ENCODE data around the gene GLIPR2. TPM values are rescaled to one million over a fixed set of nuclear protein-coding genes. Genes with fewer than 3 reads are reported as not detected.

Gene GLIPR2
- total and polyA plus RNA-seq, 2 experiments from 2014 or later: 5.1 to 5.7 TPM

DNA sequence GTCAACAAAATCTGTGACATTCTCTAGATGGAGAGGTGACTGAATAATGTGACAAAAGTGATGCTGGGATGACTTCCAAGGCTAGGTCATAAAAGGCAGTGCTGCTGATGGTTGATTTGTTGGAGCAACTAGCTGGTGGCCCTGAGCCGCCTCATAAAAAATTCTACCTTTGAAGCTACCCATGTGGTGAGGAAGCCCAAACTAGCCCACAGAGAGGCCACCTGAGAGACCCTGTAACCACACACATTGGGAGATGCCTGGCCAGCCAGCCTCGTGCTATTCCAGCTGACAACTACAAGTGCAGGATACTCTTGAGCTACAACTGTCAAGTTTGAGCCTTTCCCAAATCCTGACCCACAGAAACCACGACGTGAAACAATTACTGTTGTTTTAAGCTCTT is 76.9 kb downstream of the GLIPR2 start:
- peaks cover 58% of the 10 kb centered on the region for H3K36me3 Mint-ChIP-seq (ENCODE audit: low read depth)
- H3F3A ChIP-seq (replicated peaks; ENCODE audit: low read depth): 0 out of 2 replicates have a peak, but pooled peaks cover 2% of the 10 kb centered on the region
- peaks cover 22% of the 10 kb centered on the region for H3K36me3 ChIP-seq (ENCODE audit: insufficient read depth)
- H3K9me3 Mint-ChIP-seq: no peaks in the 10 kb centered on the region
- H3K27me3 ChIP-seq (ENCODE audit: insufficient read depth): no peaks in the 10 kb centered on the region
- no peaks in the 10 kb centered on the region for H3K9me2 ChIP-seq (ENCODE audit: insufficient read depth)
- no peak overlapping the region for H3K4me3 Mint-ChIP-seq
- no peak for DNase-seq (ENCODE audit: low spot score)
- no peak overlapping the region for H2AFZ ChIP-seq
- no peak for ATAC-seq
- no peak overlapping the region for H3K27ac Mint-ChIP-seq
- H3K79me2 ChIP-seq (replicated peaks; ENCODE audit: insufficient read depth): peaks cover 50% of the 10 kb centered on the region
- TF ChIP-seq POLR2AphosphoS5 (IDR thresholded peaks at IDR 0.05; ENCODE audit: low read depth): no peak
- TF ChIP-seq JUNB (IDR thresholded peaks at IDR 0.05; ENCODE audit: unreplicated experiment): no peak
- peaks cover 6% of the 10 kb centered on the region for H3K27me3 Mint-ChIP-seq (ENCODE audit: insufficient read depth, low read depth, poor library complexity)
- no peak overlapping the region for H3K4me2 ChIP-seq
- H3K4me1 ChIP-seq (ENCODE audit: insufficient read depth): no peaks in the 10 kb centered on the region
- no peaks in the 10 kb centered on the region for H3K4me1 Mint-ChIP-seq
- H3K27ac ChIP-seq (ENCODE audit: low read depth): no peak overlapping the region
- no peak overlapping the region for H3K4me3 ChIP-seq
- peaks cover 46% of the 10 kb centered on the region for H4K20me1 ChIP-seq (replicated peaks; ENCODE audit: insufficient read depth)

Other genes starting within 250 kb of the GLIPR2 start
- not detected in 2 replicates for gene HRCT1, start 230.5 kb upstream of the GLIPR2 start, total RNA-seq (2014; rRNA removed; shearing (Covaris generic))
- not detected in 2 replicates for gene HRCT1, start 230.5 kb upstream of the GLIPR2 start, polyA plus RNA-seq (2016; fragmentation: Nextera tagmentation; extraction: Ambion mirVana)
- gene SPAAR, start 227.2 kb upstream of the GLIPR2 start, total RNA-seq (2014; rRNA removed; shearing (Covaris generic)): not detected in 2 replicates
- gene SPAAR, start 227.2 kb upstream of the GLIPR2 start, polyA plus RNA-seq (2016; fragmentation: Nextera tagmentation; extraction: Ambion mirVana): 0.17 TPM in 1 of 2 replicates, not detected in the other
- not detected in 2 replicates for gene OR2S2, start 178.6 kb upstream of the GLIPR2 start, total RNA-seq (2014; rRNA removed; shearing (Covaris generic))
- gene OR2S2, start 178.6 kb upstream of the GLIPR2 start, polyA plus RNA-seq (2016; fragmentation: Nextera tagmentation; extraction: Ambion mirVana): not detected in 2 replicates
- gene RECK, start 99.8 kb upstream of the GLIPR2 start, total RNA-seq (2014; rRNA removed; shearing (Covaris generic)): 8.1 and 8.6 TPM in 2 replicates
- gene RECK, start 99.8 kb upstream of the GLIPR2 start, polyA plus RNA-seq (2016; fragmentation: Nextera tagmentation; extraction: Ambion mirVana): 11.3 and 11.6 TPM in 2 replicates
- 0.14 TPM in 1 of 2 replicates, not detected in the other for gene CCIN, start 32.7 kb downstream of the GLIPR2 start, total RNA-seq (2014; rRNA removed; shearing (Covaris generic))
- not detected in 2 replicates for gene CCIN, start 32.7 kb downstream of the GLIPR2 start, polyA plus RNA-seq (2016; fragmentation: Nextera tagmentation; extraction: Ambion mirVana)
- gene CLTA, start 54.2 kb downstream of the GLIPR2 start, total RNA-seq (2014; rRNA removed; shearing (Covaris generic)): 259 and 288 TPM in 2 replicates
- gene CLTA, start 54.2 kb downstream of the GLIPR2 start, polyA plus RNA-seq (2016; fragmentation: Nextera tagmentation; extraction: Ambion mirVana): 223 and 229 TPM in 2 replicates
- gene GNE, start 121.7 kb downstream of the GLIPR2 start, total RNA-seq (2014; rRNA removed; shearing (Covaris generic)): 10.9 and 15.7 TPM in 2 replicates
- gene GNE, start 121.7 kb downstream of the GLIPR2 start, polyA plus RNA-seq (2016; fragmentation: Nextera tagmentation; extraction: Ambion mirVana): 2.2 and 2.3 TPM in 2 replicates

Measured in GM23338 (cell line).